ENCODE results near the gene LHX5.

LHX5 gene

GRCh38 chr12:113477171-113477841, 5.6 kb upstream of the LHX5 start:
- no peak for DNase-seq

DNA sequence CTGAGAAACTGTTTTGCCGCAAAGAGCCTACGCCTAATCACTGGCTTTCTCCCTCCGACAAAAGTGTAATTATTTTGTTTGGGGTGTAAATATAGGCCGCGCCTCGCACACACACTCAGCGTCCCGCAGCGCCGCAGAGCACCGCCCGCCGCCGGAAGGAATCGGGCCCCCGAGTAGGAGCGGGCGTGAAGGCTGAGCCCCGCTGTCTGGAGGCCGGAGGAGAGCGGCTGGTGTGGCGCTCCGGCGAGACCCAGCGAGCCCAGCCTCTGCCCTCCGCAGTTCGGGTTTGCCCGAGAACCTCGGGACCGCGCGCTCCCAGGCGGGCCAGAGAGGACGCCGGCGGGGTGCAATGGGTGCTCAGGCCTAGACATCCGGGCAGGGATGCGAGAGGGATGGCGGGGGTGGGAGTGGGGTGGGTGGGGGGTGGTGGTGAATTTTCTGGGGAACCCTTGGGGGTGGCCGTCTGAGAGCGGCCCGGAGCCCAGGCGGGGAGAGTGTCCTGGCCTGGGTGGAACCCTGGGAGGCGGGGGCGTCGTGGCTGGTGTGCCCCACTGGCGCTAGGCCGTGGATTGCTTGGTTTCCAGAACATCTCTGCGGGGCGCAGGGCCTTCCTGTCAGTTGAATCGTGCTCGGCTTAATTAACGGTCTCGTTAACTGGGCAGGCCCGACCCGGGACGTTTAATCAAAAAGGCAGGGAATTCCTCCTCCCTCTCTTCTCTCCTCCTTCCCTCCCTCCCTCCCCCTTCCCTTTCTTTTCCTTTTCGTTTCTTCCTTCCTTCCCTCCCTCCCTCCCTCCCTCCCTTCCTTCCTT, 4.7 kb upstream of the LHX5 start:
- no peak for DNase-seq

DNA sequence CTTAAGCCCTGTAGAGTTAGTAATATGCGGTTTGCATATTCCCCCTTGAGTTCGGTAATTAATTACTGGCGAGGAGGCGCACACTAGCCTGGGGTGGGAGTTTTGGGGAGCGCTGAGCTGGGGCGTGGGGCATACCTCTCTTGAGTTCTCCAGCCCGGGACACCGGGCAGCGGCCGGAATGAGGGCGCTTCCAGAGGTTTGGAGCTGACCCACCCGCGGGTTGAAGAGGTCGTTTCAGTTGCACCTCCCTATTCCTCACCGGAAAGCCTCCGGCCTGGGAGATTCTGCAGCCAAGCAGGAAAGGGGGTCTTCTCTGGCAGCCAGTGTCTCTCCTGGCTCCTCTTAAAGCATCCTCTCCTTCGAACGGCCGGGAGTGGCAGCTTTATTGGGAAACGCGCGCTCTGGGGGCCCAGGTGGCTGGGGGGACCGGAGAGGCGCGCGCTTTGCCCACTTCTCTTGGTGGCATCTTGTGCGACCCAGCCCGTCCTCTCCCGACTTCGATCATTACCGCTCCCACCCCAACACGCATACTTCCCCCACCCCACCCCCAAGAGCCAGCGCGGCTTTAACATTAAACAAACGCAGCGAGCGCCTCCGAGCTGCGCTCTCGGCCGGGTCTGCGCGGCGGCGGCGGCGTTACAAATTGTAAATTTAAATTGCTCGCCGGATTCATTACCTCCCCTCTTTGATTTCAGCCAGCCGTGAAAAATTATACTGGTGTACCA, 3.9 kb upstream of the LHX5 start:
- DNase-seq = no peak

DNA sequence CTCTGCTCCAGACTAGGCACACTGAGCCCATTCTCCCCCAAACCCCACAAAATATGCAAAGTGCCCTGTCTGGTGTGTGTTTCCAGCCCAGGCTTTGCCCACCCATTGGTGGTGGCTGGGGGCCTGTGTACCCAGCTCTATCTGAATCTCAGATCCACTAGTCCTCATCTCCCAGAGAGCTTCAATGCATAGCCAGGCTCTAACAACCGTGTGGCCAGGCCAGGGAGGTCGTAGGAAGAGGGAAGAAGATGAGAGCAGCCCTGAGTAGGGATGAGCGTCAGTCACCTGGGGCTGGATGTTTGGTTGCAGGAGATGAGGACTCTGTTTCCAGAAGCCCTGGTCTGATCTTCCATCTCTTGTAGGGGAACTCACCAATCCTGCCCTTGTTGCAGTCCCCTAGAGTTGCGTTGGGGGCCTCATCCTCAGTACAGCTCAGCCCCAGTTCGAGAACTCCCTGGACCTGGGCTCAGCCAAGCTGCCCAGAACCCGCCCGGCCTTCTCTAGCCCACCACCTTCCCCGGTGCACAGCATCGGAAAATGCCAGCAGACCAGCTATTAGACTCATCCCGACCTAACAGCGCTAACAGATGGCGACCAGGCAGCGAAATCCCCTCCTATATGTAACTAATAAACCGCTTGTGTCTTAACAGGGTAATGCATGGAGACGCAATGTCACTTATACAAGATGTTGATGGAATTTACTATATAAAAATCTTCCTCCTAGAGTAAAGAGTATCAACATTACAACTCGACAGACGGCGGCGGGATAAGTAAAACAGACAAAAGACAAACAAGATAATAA, 3.2 kb upstream of the LHX5 start:
- DNase-seq = no peak

GRCh38 chr12:113473942-113474341, 2.3 kb upstream of the LHX5 start:
- no peak for DNase-seq

GRCh38 chr12:113473400-113473799, 1.7 kb upstream of the LHX5 start:
- DNase-seq = no peak

DNA sequence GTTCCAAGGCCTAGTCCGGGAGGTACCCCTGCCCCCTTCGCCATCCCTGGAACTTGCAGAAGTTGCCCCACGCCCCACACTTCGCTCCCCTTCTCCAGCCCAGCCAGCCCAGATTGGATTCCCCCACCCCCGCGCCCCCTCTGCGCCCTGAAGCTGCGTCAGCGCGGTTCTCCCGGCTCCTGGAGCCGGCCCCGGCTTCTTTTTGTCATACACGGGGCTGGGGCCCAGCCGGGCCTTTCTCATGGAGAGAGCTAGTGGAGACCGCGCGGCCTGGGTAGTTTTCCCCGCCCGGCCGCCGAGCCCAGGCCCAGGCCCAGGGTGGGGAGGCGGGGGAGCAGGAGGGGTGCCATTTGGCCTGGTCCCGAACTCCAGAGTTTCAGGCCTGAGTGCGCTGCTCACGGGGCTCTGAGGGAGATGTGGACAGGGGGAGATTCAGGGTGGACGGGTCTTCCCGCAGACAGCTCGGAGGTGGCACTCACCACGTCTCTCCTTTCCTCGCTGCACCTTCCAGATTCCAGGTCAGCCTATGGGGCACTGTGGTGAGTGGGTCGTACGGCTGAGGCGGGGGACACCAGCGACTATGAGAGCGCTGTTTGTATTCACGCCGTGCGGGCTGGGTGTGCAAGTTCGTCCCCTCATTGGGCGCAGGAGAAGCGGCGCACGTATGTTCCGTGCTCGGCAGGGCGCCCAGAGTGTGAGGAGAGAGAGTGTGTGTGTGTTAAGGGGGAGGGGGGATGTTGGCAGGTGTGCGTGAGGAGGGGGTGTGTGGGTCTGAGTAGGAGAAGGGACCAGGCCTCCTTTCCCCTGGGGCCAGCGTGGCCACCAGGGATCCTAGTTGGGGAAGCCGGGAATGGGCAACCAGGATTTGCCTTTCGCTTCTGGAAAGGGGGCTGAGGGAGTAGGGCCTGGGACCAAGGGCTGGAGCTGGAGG, 785 bp upstream of the LHX5 start:
- no peak for DNase-seq

DNA sequence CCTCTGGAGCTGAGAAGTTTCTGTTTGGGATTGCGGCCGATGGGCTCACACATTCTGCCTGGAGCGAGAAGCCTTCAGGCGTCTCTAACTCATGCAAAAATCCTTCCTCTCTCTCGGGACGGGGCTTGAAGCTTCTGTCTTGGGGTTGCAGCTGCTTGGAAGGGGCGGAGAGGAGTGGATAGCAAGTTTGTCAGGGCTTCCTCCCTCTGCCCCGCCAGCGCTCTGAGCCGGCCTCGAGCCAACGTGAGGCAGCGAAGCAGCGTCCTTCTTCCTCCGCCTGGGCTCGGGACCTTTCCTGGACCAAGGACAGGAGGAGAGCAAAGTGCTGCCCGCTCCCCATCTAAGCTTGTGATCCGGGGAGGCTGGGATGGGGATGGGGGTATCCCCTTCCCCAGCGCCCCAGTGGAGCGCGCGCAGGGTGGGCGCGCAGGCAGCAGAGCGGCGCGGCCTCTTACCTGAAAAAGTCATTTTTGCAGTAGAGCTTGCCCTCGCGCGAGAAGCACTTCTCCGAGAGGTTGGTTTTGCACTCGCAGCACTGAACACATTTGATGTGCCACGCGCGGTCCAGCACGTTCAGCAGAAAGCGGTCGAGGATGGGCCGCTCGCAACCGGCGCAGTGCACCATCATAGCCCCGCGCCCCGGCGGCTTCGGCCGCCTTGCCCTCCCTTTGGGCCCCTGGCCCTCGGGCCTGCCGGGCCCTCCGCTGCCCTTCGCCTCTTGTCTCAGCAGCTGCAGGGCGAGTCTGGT, 626 bp downstream of the LHX5 start:
- DNase-seq = no peak

DNA sequence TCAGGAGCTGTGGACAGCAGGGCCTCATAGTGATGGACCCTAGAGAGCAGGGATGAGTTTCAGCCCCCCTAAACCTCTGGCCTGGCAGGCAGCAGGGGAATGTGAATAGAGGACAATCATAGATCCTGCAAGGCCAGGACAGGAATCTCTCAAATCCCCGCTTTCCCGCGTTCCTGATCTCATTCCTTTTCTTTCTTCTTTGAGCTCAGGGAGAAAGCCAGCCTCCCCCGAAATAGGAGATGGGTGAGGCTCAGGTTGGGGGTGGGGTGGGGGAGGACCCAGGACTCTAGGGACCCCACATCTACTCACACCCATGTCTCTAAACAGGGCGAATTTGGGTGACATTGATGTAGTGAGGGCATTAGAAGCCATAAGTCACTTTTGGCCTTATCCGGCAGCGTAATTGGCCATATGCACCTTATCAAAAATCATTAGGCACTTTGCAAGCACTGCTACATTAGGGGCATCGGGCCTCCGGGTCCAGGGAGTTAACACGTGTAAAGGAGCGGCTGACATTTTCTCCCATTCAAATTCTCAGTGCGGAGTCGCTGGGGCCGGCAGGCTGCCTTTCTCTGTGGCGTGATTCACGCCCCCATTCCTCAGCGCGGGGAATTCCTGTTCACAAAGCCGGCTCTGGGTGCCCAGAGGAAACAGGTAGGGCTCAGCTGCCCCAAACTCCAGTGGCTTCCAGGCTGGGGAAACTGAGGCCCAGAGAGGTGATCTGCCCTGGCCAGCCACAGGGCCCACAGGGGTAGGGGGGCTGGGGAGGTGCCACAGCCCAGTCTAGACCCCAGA, 1.5 kb downstream of the LHX5 start:
- DNase-seq = no peak

DNA sequence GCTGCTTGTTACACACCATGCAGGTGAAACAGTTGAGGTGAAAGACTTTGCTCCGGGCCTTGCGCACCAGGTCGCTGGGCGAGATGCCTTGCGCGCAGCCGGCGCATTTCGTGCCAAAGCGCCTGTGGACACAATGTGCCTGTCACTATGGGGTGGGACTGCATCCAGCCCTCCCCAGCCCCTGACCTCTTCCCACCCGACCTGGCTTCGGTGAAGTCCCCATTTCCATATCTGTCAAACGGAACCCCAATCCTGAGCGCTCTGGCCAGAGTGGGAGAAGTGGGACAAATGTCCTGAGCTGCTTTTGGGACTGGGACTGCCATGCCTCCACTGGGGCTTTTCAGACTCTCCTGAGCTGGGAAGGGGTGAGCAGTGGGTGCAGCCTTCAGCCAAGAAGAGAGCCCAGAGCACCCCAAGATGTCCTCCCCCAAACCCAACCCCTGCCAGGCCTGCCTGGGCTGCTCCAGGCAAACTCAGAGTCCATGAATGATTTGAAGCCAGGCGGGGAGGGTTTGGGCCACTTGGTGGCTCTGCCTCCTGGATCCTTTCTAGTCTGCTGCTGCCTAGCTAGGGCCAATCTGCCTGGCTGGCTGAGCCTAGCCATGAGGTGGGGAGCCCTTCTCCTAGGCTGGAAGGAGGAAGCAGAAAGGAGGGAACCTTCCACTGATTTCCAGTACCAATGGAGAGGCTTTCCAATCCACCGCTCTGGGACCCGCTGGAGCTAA, 2.3 kb downstream of the LHX5 start:
- no peak for DNase-seq

DNA sequence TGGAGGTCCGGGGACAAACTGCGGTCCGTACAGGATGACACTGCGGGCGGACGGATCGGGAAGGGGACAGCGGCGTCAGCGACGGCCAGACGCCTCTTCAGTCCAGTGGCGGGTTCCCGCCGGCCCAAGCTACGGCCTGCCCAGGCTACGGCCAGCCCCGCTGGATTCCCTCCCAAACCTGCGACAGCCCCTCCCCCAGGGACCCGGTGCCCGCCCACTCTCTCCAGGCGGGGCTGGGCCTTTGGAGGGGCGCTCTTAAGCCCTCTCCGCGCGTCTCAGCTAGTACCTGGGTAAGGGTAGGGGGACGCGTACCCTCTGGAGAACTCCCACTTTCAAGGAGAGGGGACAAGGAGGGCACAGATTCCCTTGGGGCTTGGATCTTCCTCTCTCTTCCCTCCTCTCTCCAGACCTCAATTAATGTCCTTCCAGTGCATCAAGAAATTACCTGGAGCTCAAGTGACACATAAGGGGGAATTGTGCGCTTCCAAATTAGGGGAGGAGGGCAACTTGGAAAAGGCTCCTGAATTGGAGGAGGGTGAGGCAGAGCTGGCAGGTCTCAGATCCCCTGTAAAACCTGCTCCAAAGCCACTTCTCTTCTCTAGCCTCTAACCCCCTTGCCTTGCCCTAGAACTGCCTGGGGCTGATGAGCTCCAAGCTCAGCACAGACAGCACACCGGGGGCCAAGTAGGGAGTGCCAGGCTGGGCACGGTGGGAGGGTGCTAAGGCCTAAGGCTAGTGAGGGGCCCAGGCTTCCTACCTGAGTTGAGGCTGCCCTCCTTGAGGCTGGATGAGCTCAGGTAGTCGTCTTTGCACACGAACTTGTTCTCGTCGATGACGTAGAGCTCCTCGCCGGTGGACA, 3.1 kb downstream of the LHX5 start:
- DNase-seq = no peak

DNA sequence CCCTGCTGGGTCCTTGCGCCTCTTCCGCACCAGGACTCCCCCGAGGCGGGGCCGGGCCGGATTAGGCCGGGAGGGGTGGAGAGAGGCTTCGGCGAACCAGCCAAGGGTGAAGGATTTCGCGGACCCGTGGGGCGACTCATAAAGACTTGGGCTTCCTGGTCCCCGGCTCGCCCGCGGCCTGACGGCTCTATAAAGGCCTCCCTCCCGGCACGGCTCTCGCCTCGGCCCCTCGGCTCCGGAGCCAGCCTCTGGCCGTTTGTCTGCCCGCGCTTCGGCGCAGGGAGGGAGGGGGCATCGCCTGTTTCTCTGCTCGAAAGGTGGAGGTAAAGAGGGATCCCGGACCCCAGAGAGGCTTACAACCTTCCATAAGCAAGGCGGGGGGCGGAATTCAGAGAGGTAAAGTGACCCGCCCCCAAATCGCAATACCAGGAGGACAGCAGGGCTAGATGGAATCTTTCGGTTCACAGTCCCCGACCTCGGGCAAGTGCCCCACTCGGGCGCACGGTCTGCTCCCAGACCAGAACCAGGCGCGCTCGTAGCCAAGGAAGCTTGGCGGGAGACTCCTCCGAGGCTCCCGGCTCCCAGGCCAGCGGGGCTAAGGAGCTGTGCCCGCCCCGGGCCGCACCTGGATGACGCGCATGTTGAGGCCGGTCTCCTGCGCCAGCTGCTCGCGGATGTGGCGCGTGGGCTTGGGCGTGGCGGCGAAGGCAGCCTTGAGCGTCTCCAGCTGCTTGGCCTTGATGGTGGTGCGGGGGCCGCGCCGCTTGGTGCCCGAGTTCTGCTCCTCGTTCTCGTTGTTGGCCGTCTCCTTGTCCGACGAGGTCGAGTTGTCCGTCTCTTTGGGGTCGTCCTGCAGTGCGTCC, 3.9 kb downstream of the LHX5 start:
- DNase-seq = no peak

GRCh38 chr12:113467142-113467501, 4.5 kb downstream of the LHX5 start:
- DNase-seq = no peak

GRCh38 chr12:113466454-113467141, 5.1 kb downstream of the LHX5 start:
- DNase-seq = no peak

- DNase-seq = no peak
Measured at GRCh38 chr12:113465808-113466453, 5.7 kb downstream of the LHX5 start.
